ENCODE results near the gene WWOX. TPM values are rescaled to one million over a fixed set of nuclear protein-coding genes. Genes with fewer than 3 reads are reported as not detected.

WWOX gene
- total and polyA plus RNA-seq, 2 of the 8 experiments (the other 6 are each of a cell fraction or from before 2014, with no cell fraction given) = 5.4 to 16.7 TPM

GRCh38 chr16:78784771-78785170 is 685.3 kb downstream of the WWOX start (continued):
- no peak for TF ChIP-seq NRF1 (IDR thresholded peaks at IDR 0.05; ENCODE audit: low read depth, low read length)
- no peak for TF ChIP-seq GTF2F1 (IDR thresholded peaks at IDR 0.05; ENCODE audit: borderline replicate concordance, low read depth, low read length)
- TF ChIP-seq BRCA1 (IDR thresholded peaks at IDR 0.05; ENCODE audit: low read depth, low read length) = no peak

All from H1 (cell line).